GM18951 (cell line): ENCODE data around the gene NNT.
"Not testable (repeated sequence)": the region's sequence is repeated elsewhere in the genome, so short reads cannot be mapped to it uniquely, and the experiment has no call there.

ENCODE experiments used
- POLR2A ChIP-seq: IDR thresholded peaks from 4 replicates; pipeline ENCODE4 v1.6.1; 2011; ENCODE audit warnings: mild to moderate bottlenecking; ENCODE audit not compliant: insufficient read length, insufficient read depth; ENCODE audit errors: extremely low read depth
- in situ Hi-C: fragments of 300-500 bp; cut with MboI; formaldehyde crosslinking; loops from one replicate; pipeline ENCODE4 v1.12.0; 2022; ENCODE audit warnings: low sequenced_read_pairs, mixed read lengths, inconsistent platforms; ENCODE audit not compliant: unreplicated experiment

The NNT gene

GRCh38 chr5:43602461-43603343 lies at the start of gene NNT:
NNT (plus strand) TSS chr5:43603180; CDS start chr5:43609196, 6,016 bp downstream.
- peak; percentile 81 for TF ChIP-seq POLR2A
- in situ Hi-C loops: no loop called here

- no peak for TF ChIP-seq POLR2A
- in situ Hi-C loops: no loop called here
These were observed 49.6 kb upstream of the NNT start for GRCh38 chr5:43553381-43553780.

- in situ Hi-C loops: no loop called here
- no peak for TF ChIP-seq POLR2A
These were observed 48.5 kb upstream of the NNT start for GRCh38 chr5:43554497-43554896.

GRCh38 chr5:43555895-43556606 lies 46.9 kb upstream of the NNT start:
- in situ Hi-C loops: no loop called here
- TF ChIP-seq POLR2A: no peak

GRCh38 chr5:43556607-43556856 lies 46.4 kb upstream of the NNT start:
- in situ Hi-C loops: not testable (repeated sequence)

GRCh38 chr5:43556857-43557542 lies 46.0 kb upstream of the NNT start, which contains the start of gene PAIP1:
PAIP1 (minus strand) TSS chr5:43557077; CDS start chr5:43556846, 231 bp downstream.
- in situ Hi-C loops: no loop called here
- peak; percentile 88 for TF ChIP-seq POLR2A

- no peak for TF ChIP-seq POLR2A
- in situ Hi-C loops: no loop called here
These were observed 42.9 kb upstream of the NNT start for GRCh38 chr5:43560128-43560527.

GRCh38 chr5:43561356-43561755 lies 41.6 kb upstream of the NNT start:
- TF ChIP-seq POLR2A: no peak
- in situ Hi-C loops: no loop called here

GRCh38 chr5:43563321-43563720 lies 39.7 kb upstream of the NNT start:
- in situ Hi-C loops: no loop called here
- TF ChIP-seq POLR2A: no peak

GRCh38 chr5:43564289-43564850 lies 38.6 kb upstream of the NNT start:
- no peak for TF ChIP-seq POLR2A
- in situ Hi-C loops: no loop called here

- TF ChIP-seq POLR2A: no peak
- in situ Hi-C loops: no loop called here
These were observed 37.9 kb upstream of the NNT start for GRCh38 chr5:43565043-43565442.

GRCh38 chr5:43567967-43568366 lies 35.0 kb upstream of the NNT start:
- no peak for TF ChIP-seq POLR2A
- in situ Hi-C loops: no loop called here

- in situ Hi-C loops: no loop called here
- no peak for TF ChIP-seq POLR2A
These were observed 33.7 kb upstream of the NNT start for GRCh38 chr5:43569236-43569746.

- TF ChIP-seq POLR2A: no peak
- in situ Hi-C loops: no loop called here
These were observed 32.4 kb upstream of the NNT start for GRCh38 chr5:43570450-43571158.
